Stimulated activated CD4-positive, alpha-beta T cell treated with anti-CD3 and anti-CD28 coated beads, Interleukin-12 subunit alpha, Interleukin-12 subunit beta, amount 100 ng/mL, for 4 hours (primary cell): ENCODE measurements around the gene RD3L.
"Not testable (repeated sequence)": the region's sequence is repeated elsewhere in the genome, so short reads cannot be mapped to it uniquely, and the experiment has no call there.

Source experiments
- DNase-seq: peaks from one replicate; pipeline ENCODE4 v3.0.0-alpha.2; 2020

RD3L gene

GRCh38 chr14:103927566-103927965 is 14.8 kb downstream of the RD3L start:
- no peak for DNase-seq

- no peak for DNase-seq
Measured at GRCh38 chr14:103925316-103925715, 17.0 kb downstream of the RD3L start.

- no peak for DNase-seq
Measured at GRCh38 chr14:103923863-103924262, 18.5 kb downstream of the RD3L start.

- DNase-seq: not testable (repeated sequence)
Measured at GRCh38 chr14:103921855-103922200, 20.5 kb downstream of the RD3L start.

GRCh38 chr14:103920981-103921854 is 21.1 kb downstream of the RD3L start:
- DNase-seq: peak; percentile 94

- no peak for DNase-seq
Measured at GRCh38 chr14:103916636-103917262, 25.6 kb downstream of the RD3L start.

- no peak for DNase-seq
Measured at GRCh38 chr14:103915616-103916015, 26.7 kb downstream of the RD3L start.

GRCh38 chr14:103910984-103911383 is 31.3 kb downstream of the RD3L start:
- DNase-seq: no peak

- DNase-seq: peak; percentile 63
Measured at GRCh38 chr14:103910262-103910935, 31.9 kb downstream of the RD3L start.

- DNase-seq: no peak
Measured at GRCh38 chr14:103909531-103910261, 32.6 kb downstream of the RD3L start.

GRCh38 chr14:103908580-103908979 is 33.7 kb downstream of the RD3L start:
- no peak for DNase-seq

GRCh38 chr14:103905842-103906456 is 36.4 kb downstream of the RD3L start:
- peak; percentile 12 for DNase-seq

GRCh38 chr14:103904493-103905107 is 37.7 kb downstream of the RD3L start:
- no peak for DNase-seq

GRCh38 chr14:103899833-103900232 is 42.5 kb downstream of the RD3L start:
- DNase-seq: no peak

GRCh38 chr14:103899316-103899715 is 43.0 kb downstream of the RD3L start:
- no peak for DNase-seq

GRCh38 chr14:103898711-103899110 is 43.6 kb downstream of the RD3L start:
- no peak for DNase-seq

GRCh38 chr14:103898204-103898603 is 44.1 kb downstream of the RD3L start:
- no peak for DNase-seq

GRCh38 chr14:103897075-103897947 is 45.0 kb downstream of the RD3L start:
- no peak for DNase-seq

- DNase-seq: no peak
Measured at GRCh38 chr14:103896578-103896977, 45.8 kb downstream of the RD3L start.

GRCh38 chr14:103894723-103895059 is 47.6 kb downstream of the RD3L start:
- no peak for DNase-seq

- no peak for DNase-seq
Measured at GRCh38 chr14:103894034-103894722, 48.2 kb downstream of the RD3L start.
